ENCODE results near the gene VSNL1.

GRCh38 chr2:17529771-17530170, 10.7 kb upstream of the VSNL1 start:
- TF ChIP-seq, protein P1, sequence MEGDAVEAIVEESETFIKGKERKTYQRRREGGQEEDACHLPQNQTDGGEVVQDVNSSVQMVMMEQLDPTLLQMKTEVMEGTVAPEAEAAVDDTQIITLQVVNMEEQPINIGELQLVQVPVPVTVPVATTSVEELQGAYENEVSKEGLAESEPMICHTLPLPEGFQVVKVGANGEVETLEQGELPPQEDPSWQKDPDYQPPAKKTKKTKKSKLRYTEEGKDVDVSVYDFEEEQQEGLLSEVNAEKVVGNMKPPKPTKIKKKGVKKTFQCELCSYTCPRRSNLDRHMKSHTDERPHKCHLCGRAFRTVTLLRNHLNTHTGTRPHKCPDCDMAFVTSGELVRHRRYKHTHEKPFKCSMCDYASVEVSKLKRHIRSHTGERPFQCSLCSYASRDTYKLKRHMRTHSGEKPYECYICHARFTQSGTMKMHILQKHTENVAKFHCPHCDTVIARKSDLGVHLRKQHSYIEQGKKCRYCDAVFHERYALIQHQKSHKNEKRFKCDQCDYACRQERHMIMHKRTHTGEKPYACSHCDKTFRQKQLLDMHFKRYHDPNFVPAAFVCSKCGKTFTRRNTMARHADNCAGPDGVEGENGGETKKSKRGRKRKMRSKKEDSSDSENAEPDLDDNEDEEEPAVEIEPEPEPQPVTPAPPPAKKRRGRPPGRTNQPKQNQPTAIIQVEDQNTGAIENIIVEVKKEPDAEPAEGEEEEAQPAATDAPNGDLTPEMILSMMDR (conservative IDR thresholded peaks at IDR 0.05 in 1 of 2, IDR thresholded peaks at IDR 0.05 in 1 of 2; ENCODE audit: extremely low read depth in 1 of 2, insufficient read depth in 1 of 2, low read depth in 1 of 2, low read length in 2 of 2) = no peak
- no peak for TF ChIP-seq EZH2 (IDR thresholded peaks at IDR 0.05; ENCODE audit: borderline replicate concordance, low read length)
